Measurements from ENCODE around the gene BSG. TPM values are rescaled to one million over a fixed set of nuclear protein-coding genes. Genes with fewer than 3 reads are reported as not detected.

Gene BSG
- total RNA-seq, 1 donor from 2014 or later: 464 TPM

DNA sequence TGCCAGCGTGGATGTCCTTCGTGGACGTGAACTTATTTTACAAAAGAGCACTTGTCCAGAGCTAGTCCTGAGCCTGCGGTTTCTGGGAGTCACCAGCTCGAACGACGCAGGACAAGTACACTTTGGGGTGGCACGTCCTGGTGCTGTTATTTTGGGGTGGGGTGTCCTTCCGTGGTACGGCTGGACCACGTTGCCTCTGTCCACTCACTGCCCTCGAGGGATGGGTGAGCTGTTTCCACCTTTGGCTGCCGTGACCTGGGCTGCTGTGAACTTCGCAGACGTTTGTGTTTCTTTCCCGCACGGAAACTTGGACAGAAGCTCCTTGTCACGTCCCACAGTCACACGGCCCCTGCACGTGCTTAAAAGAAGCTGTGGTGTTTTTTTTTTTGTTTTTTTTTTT is 17.6 kb upstream of the BSG start:
- no peak overlapping the region for H3K4me3 Mint-ChIP-seq (ENCODE audit: low read depth)
- H3K36me3 Mint-ChIP-seq (ENCODE audit: insufficient read depth): no peaks in the 10 kb centered on the region
- DNase-seq (ENCODE audit: low spot score, unreplicated experiment): no peak
- peaks cover 8% of the 10 kb centered on the region for H3K27me3 Mint-ChIP-seq
- no peaks in the 10 kb centered on the region for H3K4me1 Mint-ChIP-seq (ENCODE audit: low read depth)
- no peak overlapping the region for H3K27ac Mint-ChIP-seq
- TF ChIP-seq, protein P1, sequence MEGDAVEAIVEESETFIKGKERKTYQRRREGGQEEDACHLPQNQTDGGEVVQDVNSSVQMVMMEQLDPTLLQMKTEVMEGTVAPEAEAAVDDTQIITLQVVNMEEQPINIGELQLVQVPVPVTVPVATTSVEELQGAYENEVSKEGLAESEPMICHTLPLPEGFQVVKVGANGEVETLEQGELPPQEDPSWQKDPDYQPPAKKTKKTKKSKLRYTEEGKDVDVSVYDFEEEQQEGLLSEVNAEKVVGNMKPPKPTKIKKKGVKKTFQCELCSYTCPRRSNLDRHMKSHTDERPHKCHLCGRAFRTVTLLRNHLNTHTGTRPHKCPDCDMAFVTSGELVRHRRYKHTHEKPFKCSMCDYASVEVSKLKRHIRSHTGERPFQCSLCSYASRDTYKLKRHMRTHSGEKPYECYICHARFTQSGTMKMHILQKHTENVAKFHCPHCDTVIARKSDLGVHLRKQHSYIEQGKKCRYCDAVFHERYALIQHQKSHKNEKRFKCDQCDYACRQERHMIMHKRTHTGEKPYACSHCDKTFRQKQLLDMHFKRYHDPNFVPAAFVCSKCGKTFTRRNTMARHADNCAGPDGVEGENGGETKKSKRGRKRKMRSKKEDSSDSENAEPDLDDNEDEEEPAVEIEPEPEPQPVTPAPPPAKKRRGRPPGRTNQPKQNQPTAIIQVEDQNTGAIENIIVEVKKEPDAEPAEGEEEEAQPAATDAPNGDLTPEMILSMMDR (IDR thresholded peaks at IDR 0.05; ENCODE audit: unreplicated experiment): no peak
- no peaks in the 10 kb centered on the region for H3K9me3 Mint-ChIP-seq (ENCODE audit: low read depth)

DNA sequence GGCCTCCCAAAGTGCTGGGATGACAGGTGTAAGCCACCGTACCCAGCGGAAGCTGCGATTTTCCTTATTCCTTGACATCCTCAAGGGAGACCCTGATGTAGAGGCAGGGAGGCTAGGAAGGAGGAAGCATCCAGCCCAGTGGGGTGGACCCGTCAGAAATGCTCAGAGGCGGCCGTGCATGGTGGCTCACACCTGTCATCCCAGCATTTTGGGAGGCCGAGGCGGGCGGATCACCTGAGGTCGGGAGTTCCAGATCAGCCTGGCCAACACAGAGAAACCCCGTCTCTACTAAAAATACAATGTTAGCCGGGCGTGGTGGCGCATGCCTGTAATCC is 17.0 kb upstream of the BSG start:
- TF ChIP-seq, protein P1 (IDR thresholded peaks at IDR 0.05; ENCODE audit: unreplicated experiment): no peak
- Mint-ChIP-seq H3K27ac (no peak overlapping the region), H3K4me3 (ENCODE audit: low read depth) (no peak overlapping the region), H3K4me1 (ENCODE audit: low read depth) (no peaks in the 10 kb centered on the region), H3K36me3 (ENCODE audit: insufficient read depth) (no peaks in the 10 kb centered on the region), H3K9me3 (ENCODE audit: low read depth) (no peaks in the 10 kb centered on the region), H3K27me3 (peaks cover 8% of the 10 kb centered on the region)
- DNase-seq (ENCODE audit: low spot score, unreplicated experiment): no peak

DNA sequence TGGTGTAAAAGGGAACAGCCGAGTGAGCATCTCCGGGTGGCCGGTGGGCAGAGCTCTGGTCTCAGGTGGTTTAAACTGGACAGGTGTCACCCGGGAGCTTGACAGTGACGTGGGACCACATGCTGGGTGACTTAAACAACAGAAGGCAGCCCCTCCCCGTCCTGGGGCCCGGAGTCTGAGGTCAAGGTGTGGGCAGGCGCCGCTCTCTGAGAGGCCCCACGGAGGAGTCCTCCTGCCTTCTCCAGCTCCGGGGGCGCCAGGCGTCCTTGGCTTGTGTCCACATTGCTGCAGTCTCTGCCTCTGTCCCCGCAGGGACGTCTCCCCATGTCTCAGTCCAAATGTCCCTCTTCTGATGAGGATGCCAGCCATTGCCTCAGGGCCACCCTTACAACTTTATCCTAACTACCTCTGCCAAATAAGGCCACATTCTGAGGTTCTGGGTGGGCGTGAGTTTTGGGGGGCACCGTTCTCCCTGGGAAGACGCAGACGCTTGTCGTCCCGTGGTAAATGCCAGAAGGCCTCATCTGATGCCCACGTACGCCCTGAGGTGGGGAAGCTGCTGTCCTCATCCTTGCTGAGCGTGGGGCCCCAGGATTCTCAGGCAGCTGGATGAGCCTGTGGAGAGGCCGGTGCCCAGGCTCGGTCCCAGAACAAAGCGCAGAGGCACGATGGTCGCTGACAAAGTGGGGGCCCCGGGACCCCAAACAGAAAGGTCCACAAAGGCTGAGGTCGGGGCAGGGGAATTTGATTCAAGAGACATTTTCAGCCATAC is 15.6 kb upstream of the BSG start:
- Mint-ChIP-seq H3K27me3 (peaks cover 3% of the 10 kb centered on the region), H3K27ac (no peak overlapping the region), H3K4me1 (ENCODE audit: low read depth) (no peaks in the 10 kb centered on the region), H3K9me3 (ENCODE audit: low read depth) (no peaks in the 10 kb centered on the region), H3K36me3 (ENCODE audit: insufficient read depth) (peaks cover 2% of the 10 kb centered on the region), H3K4me3 (ENCODE audit: low read depth) (no peak overlapping the region)
- TF ChIP-seq, protein P1 (IDR thresholded peaks at IDR 0.05; ENCODE audit: unreplicated experiment): no peak
- no peak for DNase-seq (ENCODE audit: low spot score, unreplicated experiment)

DNA sequence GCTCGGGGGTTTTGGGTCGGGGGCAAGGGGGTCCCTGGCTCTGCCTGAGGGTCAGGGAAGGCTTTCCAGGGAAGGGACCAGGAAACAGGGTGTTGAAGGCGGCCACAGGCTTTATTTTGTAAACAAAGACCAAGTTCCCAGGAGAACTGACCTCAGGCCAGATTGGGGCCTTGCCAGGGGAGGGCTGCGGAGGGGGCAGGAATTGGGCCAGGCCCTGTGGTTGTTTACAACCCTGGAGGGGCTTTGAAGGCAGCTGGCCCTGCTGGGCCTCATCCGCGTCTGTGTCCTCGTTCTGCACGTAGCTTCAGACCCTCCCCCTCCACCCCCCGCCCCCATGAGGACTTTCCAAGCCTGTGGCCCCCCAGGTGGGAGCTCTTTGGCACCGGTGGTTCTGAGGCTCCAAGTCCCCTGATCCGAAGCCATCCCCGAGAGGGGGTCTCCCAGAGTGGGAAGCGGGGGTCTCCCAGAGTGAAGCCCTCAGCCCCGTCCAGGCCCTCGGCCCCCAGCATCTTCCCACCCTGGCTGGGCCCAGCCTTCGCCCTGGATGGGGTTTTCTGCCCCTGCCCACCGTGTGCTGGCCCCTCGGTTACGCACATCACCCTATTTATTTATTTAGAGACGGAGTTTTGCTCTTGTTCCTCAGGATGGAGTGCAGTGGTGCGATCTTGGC is 13.5 kb upstream of the BSG start:
- H3K36me3 Mint-ChIP-seq (ENCODE audit: insufficient read depth): peaks cover 10% of the 10 kb centered on the region
- no peak overlapping the region for H3K27ac Mint-ChIP-seq
- H3K9me3 Mint-ChIP-seq (ENCODE audit: low read depth): peaks cover 5% of the 10 kb centered on the region
- no peaks in the 10 kb centered on the region for H3K27me3 Mint-ChIP-seq
- DNase-seq (ENCODE audit: low spot score, unreplicated experiment): no peak
- TF ChIP-seq, protein P1 (IDR thresholded peaks at IDR 0.05; ENCODE audit: unreplicated experiment): no peak
- no peaks in the 10 kb centered on the region for H3K4me1 Mint-ChIP-seq (ENCODE audit: low read depth)
- no peak overlapping the region for H3K4me3 Mint-ChIP-seq (ENCODE audit: low read depth)

DNA sequence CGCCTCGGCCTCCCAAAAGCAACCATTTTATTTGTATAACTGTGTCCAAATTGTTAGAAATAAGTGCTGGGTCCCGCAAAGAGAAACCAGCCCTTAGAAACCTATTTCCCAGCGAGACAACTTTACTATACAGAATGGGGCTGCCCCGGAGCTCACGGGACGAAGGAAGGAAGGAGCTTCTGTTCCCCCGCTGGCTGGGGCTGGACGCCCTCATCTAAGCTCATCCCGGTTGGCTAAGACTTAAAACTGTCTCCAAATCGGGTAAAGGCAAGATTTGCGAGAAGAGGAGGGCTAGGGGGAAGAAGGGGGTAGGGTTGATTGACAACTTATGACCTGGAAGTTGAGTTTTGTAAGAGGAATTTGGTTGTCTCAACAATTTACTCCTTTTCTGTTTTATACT is 12.3 kb upstream of the BSG start:
- Mint-ChIP-seq H3K9me3 (ENCODE audit: low read depth) (peaks cover 5% of the 10 kb centered on the region), H3K27ac (no peak overlapping the region), H3K27me3 (no peaks in the 10 kb centered on the region), H3K4me3 (ENCODE audit: low read depth) (no peak overlapping the region), H3K36me3 (ENCODE audit: insufficient read depth) (peaks cover 10% of the 10 kb centered on the region), H3K4me1 (ENCODE audit: low read depth) (no peaks in the 10 kb centered on the region)
- TF ChIP-seq, protein P1 (IDR thresholded peaks at IDR 0.05; ENCODE audit: unreplicated experiment): no peak
- DNase-seq (ENCODE audit: low spot score, unreplicated experiment): no peak

Data from progenitor cell of endocrine pancreas (in vitro differentiated cells).